Memory B cell (primary cell): ENCODE results near the gene AFAP1.

Experiments used
- ATAC-seq: fragments of 150-1000 bp; cut with Tn5 transposase; 2 replicates; pipeline ENCODE4 v1.10.0; 2021; ENCODE audit warnings: low read depth, mild to moderate bottlenecking, moderate library complexity
- DNase-seq, 2 donors: peaks; one replicate each; pipeline ENCODE4 v3.0.0; 2022; ENCODE audit warnings: low spot score in 2 of 2
- H3K27ac Mint-ChIP-seq: one replicate; pipeline ENCODE4 v1.8.0; 2022; ENCODE audit warnings: mild to moderate bottlenecking, moderate library complexity, mixed read lengths
- H3K27me3 Mint-ChIP-seq: one replicate; pipeline ENCODE4 v1.8.0; 2022; ENCODE audit warnings: mixed read lengths
- H3K36me3 Mint-ChIP-seq: one replicate; pipeline ENCODE4 v1.8.0; 2022; ENCODE audit warnings: mild to moderate bottlenecking, mixed read lengths
- H3K4me1 Mint-ChIP-seq: one replicate; pipeline ENCODE4 v1.8.0; 2022; ENCODE audit warnings: mixed read lengths
- H3K4me3 Mint-ChIP-seq: one replicate; pipeline ENCODE4 v1.8.0; 2022; ENCODE audit warnings: mild to moderate bottlenecking, moderate library complexity, mixed read lengths
- H3K9me3 Mint-ChIP-seq: one replicate; pipeline ENCODE4 v1.8.0; 2022; ENCODE audit warnings: mixed read lengths

Gene AFAP1

GRCh38 chr4:7747566-7747965 is 192.1 kb downstream of the AFAP1 start:
- ATAC-seq (no peak), DNase-seq (no peak)
- Mint-ChIP-seq H3K36me3 (no peaks in the 10 kb centered on the region), H3K4me1 (no peaks in the 10 kb centered on the region), H3K4me3 (no peak overlapping the region), H3K27ac (no peak overlapping the region), H3K9me3 (no peaks in the 10 kb centered on the region), H3K27me3 (peaks cover 5% of the 10 kb centered on the region)

GRCh38 chr4:7747062-7747385 is 192.6 kb downstream of the AFAP1 start:
- no peak for DNase-seq
- no peaks in the 10 kb centered on the region for H3K9me3 Mint-ChIP-seq
- no peaks in the 10 kb centered on the region for H3K4me1 Mint-ChIP-seq
- no peak overlapping the region for H3K4me3 Mint-ChIP-seq
- no peaks in the 10 kb centered on the region for H3K36me3 Mint-ChIP-seq
- no peak overlapping the region for H3K27ac Mint-ChIP-seq
- no peak for ATAC-seq
- peaks cover 5% of the 10 kb centered on the region for H3K27me3 Mint-ChIP-seq

GRCh38 chr4:7746351-7747061 is 193.2 kb downstream of the AFAP1 start:
- Mint-ChIP-seq H3K4me3 (no peak overlapping the region), H3K4me1 (no peaks in the 10 kb centered on the region), H3K27me3 (peaks cover 5% of the 10 kb centered on the region), H3K27ac (no peak overlapping the region), H3K36me3 (no peaks in the 10 kb centered on the region), H3K9me3 (no peaks in the 10 kb centered on the region)
- DNase-seq, result no peak
- ATAC-seq, result no peak

GRCh38 chr4:7745301-7745885 is 194.3 kb downstream of the AFAP1 start:
- Mint-ChIP-seq H3K4me1 (no peaks in the 10 kb centered on the region), H3K36me3 (no peaks in the 10 kb centered on the region), H3K27me3 (peaks cover 5% of the 10 kb centered on the region), H3K4me3 (no peak overlapping the region), H3K27ac (no peak overlapping the region), H3K9me3 (no peaks in the 10 kb centered on the region)
- DNase-seq (no peak), ATAC-seq (no peak)

- no peaks in the 10 kb centered on the region for H3K9me3 Mint-ChIP-seq
- H3K4me1 Mint-ChIP-seq, result no peaks in the 10 kb centered on the region
- H3K36me3 Mint-ChIP-seq, result no peaks in the 10 kb centered on the region
- ATAC-seq (no peak), DNase-seq (no peak)
- no peak overlapping the region for H3K4me3 Mint-ChIP-seq
- H3K27me3 Mint-ChIP-seq, result peaks cover 5% of the 10 kb centered on the region
- H3K27ac Mint-ChIP-seq, result no peak overlapping the region
Measured at GRCh38 chr4:7744142-7744804, 195.4 kb downstream of the AFAP1 start.

- no peak for DNase-seq
- Mint-ChIP-seq H3K9me3 (no peaks in the 10 kb centered on the region), H3K4me1 (no peaks in the 10 kb centered on the region), H3K27me3 (peaks cover 5% of the 10 kb centered on the region), H3K36me3 (no peaks in the 10 kb centered on the region), H3K27ac (no peak overlapping the region), H3K4me3 (no peak overlapping the region)
- no peak for ATAC-seq
Measured at GRCh38 chr4:7742807-7743280, 196.8 kb downstream of the AFAP1 start.

GRCh38 chr4:7741946-7742806 is 197.5 kb downstream of the AFAP1 start:
- Mint-ChIP-seq H3K27me3 (peaks cover 5% of the 10 kb centered on the region), H3K36me3 (no peaks in the 10 kb centered on the region), H3K9me3 (no peaks in the 10 kb centered on the region), H3K4me1 (no peaks in the 10 kb centered on the region), H3K4me3 (no peak overlapping the region), H3K27ac (no peak overlapping the region)
- ATAC-seq, result no peak
- DNase-seq, result no peak

GRCh38 chr4:7740866-7741525 is 198.7 kb downstream of the AFAP1 start:
- H3K27ac Mint-ChIP-seq, result no peak overlapping the region
- H3K9me3 Mint-ChIP-seq, result no peaks in the 10 kb centered on the region
- DNase-seq, result no peak
- H3K4me1 Mint-ChIP-seq, result no peaks in the 10 kb centered on the region
- H3K36me3 Mint-ChIP-seq, result no peaks in the 10 kb centered on the region
- ATAC-seq, result no peak
- H3K4me3 Mint-ChIP-seq, result no peak overlapping the region
- peaks cover 2% of the 10 kb centered on the region for H3K27me3 Mint-ChIP-seq

- Mint-ChIP-seq H3K4me1 (no peaks in the 10 kb centered on the region), H3K4me3 (no peak overlapping the region), H3K9me3 (no peaks in the 10 kb centered on the region), H3K27me3 (peaks cover 2% of the 10 kb centered on the region), H3K36me3 (no peaks in the 10 kb centered on the region), H3K27ac (no peak overlapping the region)
- no peak for DNase-seq
- no peak for ATAC-seq
Measured at GRCh38 chr4:7739918-7740865, 199.5 kb downstream of the AFAP1 start.

GRCh38 chr4:7739077-7739917 is 200.4 kb downstream of the AFAP1 start:
- H3K4me1 Mint-ChIP-seq, result no peaks in the 10 kb centered on the region
- H3K27ac Mint-ChIP-seq, result no peak overlapping the region
- peaks cover 2% of the 10 kb centered on the region for H3K27me3 Mint-ChIP-seq
- ATAC-seq, result no peak
- H3K9me3 Mint-ChIP-seq, result no peaks in the 10 kb centered on the region
- no peak overlapping the region for H3K4me3 Mint-ChIP-seq
- no peak for DNase-seq
- no peaks in the 10 kb centered on the region for H3K36me3 Mint-ChIP-seq

GRCh38 chr4:7738458-7739076 is 201.1 kb downstream of the AFAP1 start:
- H3K27me3 Mint-ChIP-seq, result no peaks in the 10 kb centered on the region

More at GRCh38 chr4:7738458-7739076, 201.1 kb downstream of the AFAP1 start:
- H3K4me3 Mint-ChIP-seq, result no peak overlapping the region
- DNase-seq, result no peak
- no peaks in the 10 kb centered on the region for H3K9me3 Mint-ChIP-seq
- no peaks in the 10 kb centered on the region for H3K36me3 Mint-ChIP-seq
- no peak for ATAC-seq
- no peak overlapping the region for H3K27ac Mint-ChIP-seq
- no peaks in the 10 kb centered on the region for H3K4me1 Mint-ChIP-seq
